Measurements from ENCODE around the gene LEF1.

DNA sequence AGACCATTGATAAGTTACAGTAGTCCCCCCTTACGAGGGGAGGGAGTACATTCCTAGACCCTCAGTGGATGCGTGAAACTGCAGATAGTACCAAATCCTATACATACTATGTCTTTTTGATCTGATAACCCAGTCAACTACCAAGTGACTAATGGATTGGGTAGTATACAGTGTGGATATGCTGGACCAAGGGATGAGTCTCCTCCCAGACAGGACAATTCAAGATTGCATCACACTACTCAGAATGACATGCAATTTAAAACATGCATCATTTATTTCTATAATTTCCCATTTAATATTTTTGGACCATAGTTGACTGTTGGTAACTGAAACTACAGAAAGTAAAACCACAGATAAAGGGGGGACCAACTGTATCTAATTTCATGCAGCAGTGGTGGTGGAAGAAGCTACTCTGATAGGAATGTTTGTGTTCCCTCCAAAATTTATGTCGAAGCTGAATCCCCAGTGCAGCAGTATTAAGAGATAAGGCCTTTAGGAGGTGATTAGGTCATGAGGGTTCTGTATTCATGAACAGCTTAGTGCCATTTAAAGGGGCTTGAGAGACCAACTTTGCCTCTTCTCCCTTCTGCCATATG, 167.1 kb downstream of the LEF1 start:
- TF ChIP-seq CTCF (IDR thresholded peaks at IDR 0.05) (no peak), POLR2A (IDR thresholded peaks at IDR 0.05) (no peak)

All from prostate gland (tissue), 2 donors.